Loucy (cell line): ENCODE data around the gene NUP205.

Experiments used
- EZH2phosphoT487 ChIP-seq: fragments of 200-600 bp; IDR thresholded peaks from 2 replicates; pipeline ENCODE4 v1.6.1; 2018; ENCODE audit warnings: antibody characterized with exemption, mild to moderate bottlenecking, moderate library complexity, borderline replicate concordance
- TF ChIP-seq, protein P1 (sequence below): fragments of 200-600 bp; sonication (generic); conservative IDR thresholded peaks from 2 replicates; pipeline ENCODE4 v1.5.1; 2014; ENCODE audit warnings: mild to moderate bottlenecking, antibody characterized with exemption, low read length

DNA sequence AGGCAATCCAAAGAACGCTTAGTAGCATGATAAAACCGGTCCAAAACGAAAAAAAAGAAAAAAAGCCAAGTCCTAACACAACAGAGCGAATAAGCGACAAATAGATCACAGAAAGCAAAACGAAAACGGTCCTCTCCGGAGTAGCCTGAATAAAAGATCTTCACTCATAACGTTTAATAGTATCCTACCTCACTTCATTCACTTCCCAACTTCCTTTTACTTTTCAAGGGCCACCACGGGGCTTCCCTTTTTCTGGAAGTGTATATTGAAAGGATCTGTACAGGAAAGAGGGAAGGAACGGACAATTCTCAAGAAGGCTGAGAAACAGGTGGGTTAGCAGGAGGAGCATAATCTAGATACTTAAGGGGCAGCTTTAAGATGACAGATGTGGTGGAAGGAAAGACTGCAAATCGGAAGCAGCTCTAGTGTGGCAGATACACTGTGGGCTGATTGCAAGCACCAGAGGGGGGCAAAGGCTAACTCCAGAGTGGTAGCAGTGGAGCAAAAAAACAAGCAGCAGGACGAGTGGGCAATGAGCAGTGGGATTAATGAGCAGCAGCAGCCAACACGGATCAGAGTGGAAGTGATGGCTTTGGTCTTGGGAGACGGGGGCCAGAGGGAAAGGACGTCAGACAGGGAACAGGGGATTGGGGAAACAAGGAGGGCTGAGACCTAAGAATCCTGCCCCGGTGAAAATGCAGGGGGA lies 48.7 kb upstream of the NUP205 start:
- TF ChIP-seq, protein P1, sequence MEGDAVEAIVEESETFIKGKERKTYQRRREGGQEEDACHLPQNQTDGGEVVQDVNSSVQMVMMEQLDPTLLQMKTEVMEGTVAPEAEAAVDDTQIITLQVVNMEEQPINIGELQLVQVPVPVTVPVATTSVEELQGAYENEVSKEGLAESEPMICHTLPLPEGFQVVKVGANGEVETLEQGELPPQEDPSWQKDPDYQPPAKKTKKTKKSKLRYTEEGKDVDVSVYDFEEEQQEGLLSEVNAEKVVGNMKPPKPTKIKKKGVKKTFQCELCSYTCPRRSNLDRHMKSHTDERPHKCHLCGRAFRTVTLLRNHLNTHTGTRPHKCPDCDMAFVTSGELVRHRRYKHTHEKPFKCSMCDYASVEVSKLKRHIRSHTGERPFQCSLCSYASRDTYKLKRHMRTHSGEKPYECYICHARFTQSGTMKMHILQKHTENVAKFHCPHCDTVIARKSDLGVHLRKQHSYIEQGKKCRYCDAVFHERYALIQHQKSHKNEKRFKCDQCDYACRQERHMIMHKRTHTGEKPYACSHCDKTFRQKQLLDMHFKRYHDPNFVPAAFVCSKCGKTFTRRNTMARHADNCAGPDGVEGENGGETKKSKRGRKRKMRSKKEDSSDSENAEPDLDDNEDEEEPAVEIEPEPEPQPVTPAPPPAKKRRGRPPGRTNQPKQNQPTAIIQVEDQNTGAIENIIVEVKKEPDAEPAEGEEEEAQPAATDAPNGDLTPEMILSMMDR = no peak
- TF ChIP-seq EZH2phosphoT487 = no peak
